Measurements from ENCODE around the gene ERF.

ERF gene

DNA sequence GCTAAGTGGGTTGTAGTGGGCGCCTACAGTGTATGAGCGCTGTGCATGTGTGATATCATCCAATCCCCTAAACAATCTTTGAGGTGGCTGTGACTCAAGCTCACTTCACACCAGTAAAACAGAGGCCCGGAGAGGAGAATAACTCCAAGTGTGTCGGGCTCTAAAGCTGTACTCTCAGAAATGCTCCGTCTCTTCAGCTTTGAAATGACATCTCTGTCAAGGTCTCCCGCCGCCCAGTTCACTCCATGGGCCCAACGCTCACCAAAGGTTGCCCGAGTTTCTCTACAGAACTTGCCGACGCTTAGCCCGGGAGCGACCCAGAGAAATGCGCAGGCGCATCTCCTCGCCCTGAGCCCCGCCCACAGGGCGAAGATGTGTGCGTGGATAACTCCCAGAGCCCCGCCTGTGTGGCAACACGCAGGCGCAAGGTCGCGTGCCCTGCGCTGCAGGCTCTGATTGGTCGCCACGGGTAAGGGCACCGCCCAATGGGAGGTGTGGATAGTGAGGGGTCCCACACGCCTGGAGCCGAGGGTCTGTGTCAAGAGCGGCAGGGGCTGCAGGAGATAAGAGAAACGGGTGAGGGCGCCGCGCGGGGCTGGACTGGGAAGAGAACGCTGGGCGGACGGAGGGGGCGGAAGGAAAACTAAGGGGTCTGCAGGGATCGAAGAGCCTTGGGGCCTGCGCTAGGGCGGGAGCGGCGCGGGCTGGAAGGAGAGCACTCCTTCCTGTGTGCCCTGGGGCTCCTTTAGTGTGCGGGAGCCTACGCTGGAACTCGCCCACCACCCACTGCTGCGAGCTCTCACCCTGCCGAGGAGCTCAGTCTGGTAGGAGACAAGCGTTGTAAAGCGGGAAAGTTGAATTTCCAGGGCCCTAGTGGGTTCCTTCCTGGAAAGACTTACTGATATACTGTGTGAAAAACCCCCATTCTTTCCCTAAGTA is 34.8 kb downstream of the ERF start, which contains the start of gene ZNF526:
TSS of gene ZNF526 (plus strand) at position 501 of the 939 bp plus-strand sequence. CDS start 4,092 bp downstream, outside the sequence.
- Mint-ChIP-seq H3K4me1 (peaks cover 44% of the 10 kb centered on the region), H3K27ac (peak within 1 kb of the TSS; percentile 91), H3K27me3 (no peaks in the 10 kb centered on the region), H3K4me3 (peak within 1 kb of the TSS; percentile 94), H3K9me3 (no peaks in the 10 kb centered on the region), H3K36me3 (peaks cover 6% of the 10 kb centered on the region)
- peak; percentile 92 to 95 for DNase-seq (ENCODE audit: low spot score in 2 of 2)
- ATAC-seq (ENCODE audit: low read depth) = peak; percentile 76

DNA sequence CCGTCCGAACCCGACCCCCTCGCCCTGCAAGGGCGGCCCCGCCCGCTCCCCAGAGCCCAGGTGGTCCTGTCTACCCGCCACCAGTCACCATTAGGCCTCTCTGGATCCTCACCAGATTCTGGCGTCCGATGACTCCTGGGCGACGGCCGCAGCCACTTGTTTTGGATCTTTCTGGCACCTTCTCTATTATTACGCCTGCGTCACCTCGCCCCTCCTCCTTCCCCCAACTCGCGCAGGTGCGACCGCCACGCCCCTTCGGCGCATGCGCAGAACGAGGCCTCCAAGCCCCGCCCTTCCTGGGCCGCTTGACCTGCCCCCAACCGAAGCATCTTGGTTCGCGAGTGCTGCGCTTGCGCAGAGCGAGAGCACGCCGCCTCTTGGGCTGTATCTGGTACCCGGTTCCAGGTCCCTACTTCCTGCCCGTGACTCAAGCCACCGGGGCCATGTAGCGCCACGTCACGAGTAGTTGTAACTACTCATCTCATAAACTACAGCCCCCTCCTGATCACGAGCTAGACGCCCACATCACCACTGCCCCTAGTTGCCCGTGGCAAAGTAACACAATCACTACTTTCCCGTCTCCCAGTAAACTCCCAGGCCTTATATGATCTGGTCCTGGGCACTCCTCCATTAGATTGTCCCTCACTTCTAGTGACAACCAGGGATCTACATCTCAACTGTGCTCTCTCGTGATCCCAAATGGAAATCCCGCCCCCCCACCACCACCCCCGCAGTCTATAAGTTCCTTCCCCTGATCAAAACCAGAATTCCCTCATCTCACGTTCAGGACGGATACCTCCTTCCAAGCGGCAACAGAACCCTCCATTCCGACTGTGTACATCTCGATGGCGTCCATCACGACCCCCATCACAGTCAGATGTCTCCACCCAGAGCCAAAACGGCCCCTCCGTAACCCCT is 37.1 kb downstream of the ERF start, which contains the start of gene DEDD2:
TSS of gene DEDD2 (minus strand) at position 158 of the 918 bp plus-strand sequence. CDS start 670 bp downstream, outside the sequence.
- Mint-ChIP-seq H3K27me3 (no peaks in the 10 kb centered on the region), H3K27ac (peak within 1 kb of the TSS; percentile 93), H3K4me3 (peak within 1 kb of the TSS; percentile 78), H3K4me1 (peaks cover 55% of the 10 kb centered on the region), H3K36me3 (peaks cover 12% of the 10 kb centered on the region), H3K9me3 (no peaks in the 10 kb centered on the region)
- DNase-seq (ENCODE audit: low spot score in 2 of 2) (peak; percentile 99 to 100), ATAC-seq (ENCODE audit: low read depth) (peak; percentile 77)

DNA sequence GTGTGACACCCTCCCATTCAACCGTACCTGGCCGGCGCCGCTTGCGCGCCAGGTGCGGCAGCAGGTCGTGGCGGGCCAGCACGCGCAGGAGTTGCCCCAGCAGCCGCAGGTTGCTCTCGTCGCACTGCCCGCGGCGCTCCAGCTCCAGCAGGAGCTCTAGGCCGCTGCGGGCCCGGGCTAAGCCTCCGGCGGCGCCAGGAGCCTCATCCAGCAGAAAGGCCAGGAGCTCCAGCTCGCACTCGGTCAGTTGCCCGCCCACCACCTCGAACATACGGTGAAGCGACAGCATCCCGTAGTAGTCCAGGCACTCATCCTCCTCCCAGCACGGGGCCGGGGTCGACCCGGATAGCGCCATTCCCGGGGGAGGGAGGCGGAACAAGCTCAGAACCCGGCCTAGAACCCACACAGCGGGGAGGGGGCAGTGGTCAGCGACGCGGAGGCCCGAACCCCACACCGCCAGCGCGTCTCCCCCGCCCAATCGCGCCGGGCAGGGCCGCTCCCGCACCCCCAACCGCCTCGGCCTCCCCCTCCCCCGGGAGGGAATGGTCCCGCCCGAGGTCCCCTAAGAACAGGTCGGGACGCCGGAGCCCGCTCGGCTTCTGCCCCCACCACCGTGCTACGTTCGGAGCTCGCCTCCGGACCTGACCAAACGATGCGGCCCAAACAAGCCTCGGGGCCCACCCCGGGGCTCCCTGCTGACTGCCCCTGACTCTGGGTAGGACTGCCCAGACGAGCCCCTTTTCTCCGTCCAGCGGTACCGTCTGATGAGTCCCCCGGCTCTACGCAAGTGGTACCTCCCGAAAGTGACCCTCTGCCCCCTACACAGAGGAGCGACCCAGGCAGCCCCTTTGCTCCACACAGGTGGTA is 38.0 kb downstream of the ERF start:
- H3K4me3 Mint-ChIP-seq = peak overlapping the region; percentile 78
- H3K27ac Mint-ChIP-seq = peak overlapping the region; percentile 93
- no peaks in the 10 kb centered on the region for H3K27me3 Mint-ChIP-seq
- peaks cover 50% of the 10 kb centered on the region for H3K4me1 Mint-ChIP-seq
- ATAC-seq (ENCODE audit: low read depth) (no peak), DNase-seq (ENCODE audit: low spot score in 2 of 2) (peak in 1 of 2 donors; percentile 46)
- peaks cover 12% of the 10 kb centered on the region for H3K36me3 Mint-ChIP-seq
- H3K9me3 Mint-ChIP-seq = no peaks in the 10 kb centered on the region

DNA sequence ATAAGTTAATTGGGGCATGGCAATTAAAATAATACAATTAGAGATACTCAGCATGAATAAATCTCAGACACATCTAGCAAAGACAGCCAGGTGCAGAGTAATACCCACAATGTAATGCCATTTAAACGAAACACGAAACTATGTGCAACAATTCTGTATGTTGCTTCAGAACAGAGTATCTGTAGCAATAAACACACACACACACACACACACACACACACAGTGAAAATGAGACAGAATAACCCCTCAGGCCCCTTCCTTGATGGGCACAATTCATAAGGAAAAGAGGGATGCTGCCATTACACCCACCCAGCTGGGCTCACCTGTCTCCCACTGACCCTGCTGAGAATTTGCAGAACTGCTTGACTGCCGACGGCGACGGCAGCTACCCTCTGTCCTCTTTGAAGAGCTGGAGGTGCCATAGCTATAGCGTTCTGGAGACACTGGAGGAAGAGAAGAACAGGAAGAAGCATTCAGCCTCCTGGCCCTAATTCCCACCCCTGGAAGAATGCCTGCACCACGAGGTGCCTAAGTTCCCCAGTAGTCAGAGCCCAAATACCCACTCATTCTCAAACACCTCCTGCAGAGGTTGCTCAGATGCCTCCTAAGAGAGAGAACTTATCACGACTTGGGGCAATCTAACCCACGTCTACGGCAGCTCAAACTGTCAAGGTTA is 40.0 kb downstream of the ERF start:
- Mint-ChIP-seq H3K4me3 (peak overlapping the region; percentile 11), H3K4me1 (peaks cover 47% of the 10 kb centered on the region), H3K27ac (peak overlapping the region; percentile 93), H3K9me3 (no peaks in the 10 kb centered on the region), H3K36me3 (peaks cover 16% of the 10 kb centered on the region), H3K27me3 (no peaks in the 10 kb centered on the region)
- DNase-seq (ENCODE audit: low spot score in 2 of 2) (no peak), ATAC-seq (ENCODE audit: low read depth) (no peak)

DNA sequence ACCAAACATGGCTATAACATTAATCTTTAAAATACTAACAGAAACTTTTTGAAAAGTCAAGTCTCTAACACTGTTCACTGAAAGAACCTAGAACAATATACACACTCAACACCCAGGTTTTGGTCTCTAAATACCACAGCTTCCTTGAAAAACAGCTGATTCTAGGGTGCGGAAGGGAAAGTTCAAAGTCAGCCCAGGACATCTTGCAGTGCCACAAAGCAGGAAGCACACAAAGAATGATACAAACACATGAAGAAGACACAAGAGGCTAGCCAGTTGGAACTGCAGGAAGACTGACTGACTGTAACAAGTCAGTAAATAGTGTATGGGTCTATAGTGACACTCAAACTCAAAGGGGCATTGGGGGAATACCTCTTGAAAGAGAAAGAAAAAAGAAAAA is 42.0 kb downstream of the ERF start:
- Mint-ChIP-seq H3K27me3 (no peaks in the 10 kb centered on the region), H3K27ac (no peak overlapping the region), H3K9me3 (no peaks in the 10 kb centered on the region), H3K36me3 (peaks cover 27% of the 10 kb centered on the region), H3K4me3 (no peak overlapping the region), H3K4me1 (peaks cover 46% of the 10 kb centered on the region)
- DNase-seq (ENCODE audit: low spot score in 2 of 2) (no peak), ATAC-seq (ENCODE audit: low read depth) (no peak)

DNA sequence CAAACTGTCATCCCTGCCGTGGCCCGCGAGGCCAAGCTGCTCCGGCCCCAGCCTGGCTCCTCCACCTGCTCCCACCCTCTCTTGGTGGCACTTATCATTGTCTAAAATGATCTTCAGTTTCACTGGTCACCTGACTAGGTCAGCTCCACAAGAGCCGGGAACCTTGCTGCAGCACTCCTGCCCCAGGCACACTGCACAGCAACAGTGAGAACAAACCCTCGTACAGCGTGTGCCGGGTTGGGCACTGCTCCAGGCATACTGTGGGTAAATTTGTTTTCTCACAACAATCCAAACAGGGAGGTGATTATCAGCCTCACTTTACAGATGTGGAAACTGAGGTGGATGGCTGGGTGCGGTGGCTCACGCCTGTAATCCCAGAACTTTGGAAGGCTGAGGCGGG is 46.3 kb downstream of the ERF start:
- Mint-ChIP-seq H3K27ac (peak overlapping the region; percentile 35), H3K36me3 (peaks cover 38% of the 10 kb centered on the region), H3K4me1 (peaks cover 41% of the 10 kb centered on the region), H3K27me3 (no peaks in the 10 kb centered on the region), H3K4me3 (no peak overlapping the region), H3K9me3 (no peaks in the 10 kb centered on the region)
- ATAC-seq (ENCODE audit: low read depth) (no peak), DNase-seq (ENCODE audit: low spot score in 2 of 2) (no peak)

DNA sequence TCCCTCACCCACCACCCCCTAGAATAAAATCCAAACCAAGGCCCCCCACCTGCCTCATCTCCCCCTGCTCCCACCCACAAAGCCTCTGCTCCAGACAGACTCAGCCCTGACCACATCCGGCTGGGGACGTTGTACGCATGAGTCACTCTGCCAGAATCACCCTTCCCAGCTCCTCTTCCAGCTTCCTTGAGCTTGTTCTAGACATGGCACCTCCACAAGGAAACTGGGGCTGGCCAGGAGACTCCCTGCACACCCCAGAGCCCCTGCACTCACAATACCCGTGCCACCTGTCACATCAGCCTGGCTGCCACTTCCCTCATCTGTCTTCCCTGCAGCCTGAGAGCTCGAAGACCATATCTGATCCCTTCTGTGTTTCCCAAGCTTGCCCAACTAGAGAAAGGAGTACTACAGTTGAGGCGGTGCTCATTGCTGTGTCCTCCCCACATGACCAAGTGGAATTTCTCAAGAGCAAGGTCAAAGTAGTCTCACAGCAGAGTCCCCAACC is 47.1 kb downstream of the ERF start:
- ATAC-seq (ENCODE audit: low read depth) (no peak), DNase-seq (ENCODE audit: low spot score in 2 of 2) (no peak)
- Mint-ChIP-seq H3K27ac (peak overlapping the region; percentile 35), H3K9me3 (no peaks in the 10 kb centered on the region), H3K4me1 (peaks cover 41% of the 10 kb centered on the region), H3K36me3 (peaks cover 36% of the 10 kb centered on the region), H3K27me3 (no peaks in the 10 kb centered on the region), H3K4me3 (no peak overlapping the region)

DNA sequence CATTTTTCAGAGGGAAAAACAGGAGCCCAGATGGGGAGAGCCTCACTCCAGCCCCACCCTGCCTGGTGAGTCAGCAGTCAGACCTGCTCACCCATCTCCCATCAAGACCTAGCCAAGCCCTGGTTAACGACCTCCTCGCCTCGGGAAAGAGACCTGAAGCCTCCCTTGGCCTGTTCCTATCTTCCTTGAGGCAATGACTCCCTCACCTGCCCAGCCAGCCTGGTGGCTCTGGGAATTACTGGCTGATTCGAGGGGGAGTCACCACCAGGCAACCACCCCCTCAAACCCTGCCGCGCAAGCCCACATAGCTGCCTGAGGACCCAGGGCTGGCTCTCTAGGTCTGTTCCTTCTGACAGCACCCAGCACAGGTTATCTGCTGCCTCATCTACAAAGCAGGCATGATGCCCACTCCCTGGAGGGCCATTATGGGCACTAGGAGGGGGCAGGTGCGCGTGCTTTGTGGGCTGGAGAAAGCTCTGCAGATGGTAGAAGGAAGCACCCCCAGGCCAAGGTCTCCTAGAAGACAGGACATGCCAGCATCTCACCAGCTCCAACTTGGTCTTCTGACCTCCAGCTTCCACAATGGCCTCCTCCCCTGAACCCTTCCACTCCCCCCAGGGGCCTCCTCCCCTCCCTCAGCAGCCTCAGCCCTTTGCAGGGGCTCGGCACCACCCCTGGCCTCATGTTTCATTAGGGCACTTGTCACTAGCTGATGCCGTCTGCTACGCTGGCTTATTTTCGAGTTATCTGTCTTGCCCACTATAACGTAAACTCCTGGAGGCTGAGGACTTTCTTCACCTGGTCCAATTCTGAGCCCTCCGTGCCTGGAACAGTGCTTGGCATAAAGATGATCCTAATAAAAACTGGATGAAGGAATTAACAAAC is 47.8 kb downstream of the ERF start:
- H3K27me3 Mint-ChIP-seq = no peaks in the 10 kb centered on the region
- ATAC-seq (ENCODE audit: low read depth) (no peak), DNase-seq (ENCODE audit: low spot score in 2 of 2) (no peak)
- H3K4me1 Mint-ChIP-seq = peaks cover 47% of the 10 kb centered on the region
- no peaks in the 10 kb centered on the region for H3K9me3 Mint-ChIP-seq
- no peak overlapping the region for H3K4me3 Mint-ChIP-seq
- peaks cover 35% of the 10 kb centered on the region for H3K36me3 Mint-ChIP-seq
- peak overlapping the region; percentile 35 for H3K27ac Mint-ChIP-seq

DNA sequence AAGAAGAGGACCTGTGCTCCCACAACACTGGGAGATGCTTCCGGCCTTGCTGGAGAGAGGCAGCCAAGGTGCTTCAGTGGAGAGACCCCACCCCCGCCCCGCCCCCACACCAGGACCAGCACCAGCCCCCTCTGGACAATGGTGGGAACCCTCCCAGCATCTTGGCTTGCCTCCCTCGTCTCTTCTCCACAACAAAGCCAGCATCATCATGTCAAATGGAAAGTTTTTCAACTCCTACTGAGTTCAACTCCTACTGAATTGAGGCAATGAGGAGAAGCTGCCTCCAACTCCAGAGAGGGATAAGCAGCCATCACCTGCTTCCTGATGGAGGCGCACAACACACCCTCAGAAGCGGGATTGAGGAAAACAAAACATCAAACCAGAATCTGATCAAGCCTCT is 50.3 kb downstream of the ERF start:
- no peak overlapping the region for H3K27ac Mint-ChIP-seq
- H3K4me1 Mint-ChIP-seq = peaks cover 66% of the 10 kb centered on the region
- ATAC-seq (ENCODE audit: low read depth) (no peak), DNase-seq (ENCODE audit: low spot score in 2 of 2) (no peak)
- peak overlapping the region; percentile 9 for H3K4me3 Mint-ChIP-seq
- H3K36me3 Mint-ChIP-seq = peaks cover 37% of the 10 kb centered on the region
- H3K9me3 Mint-ChIP-seq = no peaks in the 10 kb centered on the region
- H3K27me3 Mint-ChIP-seq = no peaks in the 10 kb centered on the region

DNA sequence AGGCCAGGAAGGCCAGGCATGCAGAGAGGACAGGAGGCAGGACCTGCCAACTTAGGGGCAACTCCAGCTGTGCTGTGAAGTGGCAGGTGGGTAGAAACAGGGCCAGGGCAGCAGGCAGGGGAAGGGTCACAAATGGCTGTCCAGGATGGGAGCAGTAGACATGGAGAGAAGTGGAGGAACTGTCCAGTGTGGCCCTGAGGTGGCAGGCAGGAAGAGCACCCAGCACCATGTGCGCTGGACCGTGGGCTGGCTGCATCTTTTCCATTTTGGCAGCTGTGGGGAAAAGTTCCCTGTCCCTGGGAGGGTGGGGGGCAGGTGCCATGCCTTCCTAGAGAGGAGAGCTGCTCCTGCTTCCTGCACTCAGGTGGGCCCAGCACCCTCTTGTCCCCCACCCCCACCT is 51.2 kb downstream of the ERF start:
- ATAC-seq (ENCODE audit: low read depth) (no peak), DNase-seq (ENCODE audit: low spot score in 2 of 2) (no peak)
- H3K27ac Mint-ChIP-seq = peak overlapping the region; percentile 91
- no peaks in the 10 kb centered on the region for H3K9me3 Mint-ChIP-seq
- peaks cover 75% of the 10 kb centered on the region for H3K4me1 Mint-ChIP-seq
- H3K27me3 Mint-ChIP-seq = no peaks in the 10 kb centered on the region
- H3K36me3 Mint-ChIP-seq = peaks cover 35% of the 10 kb centered on the region
- peak overlapping the region; percentile 19 for H3K4me3 Mint-ChIP-seq

DNA sequence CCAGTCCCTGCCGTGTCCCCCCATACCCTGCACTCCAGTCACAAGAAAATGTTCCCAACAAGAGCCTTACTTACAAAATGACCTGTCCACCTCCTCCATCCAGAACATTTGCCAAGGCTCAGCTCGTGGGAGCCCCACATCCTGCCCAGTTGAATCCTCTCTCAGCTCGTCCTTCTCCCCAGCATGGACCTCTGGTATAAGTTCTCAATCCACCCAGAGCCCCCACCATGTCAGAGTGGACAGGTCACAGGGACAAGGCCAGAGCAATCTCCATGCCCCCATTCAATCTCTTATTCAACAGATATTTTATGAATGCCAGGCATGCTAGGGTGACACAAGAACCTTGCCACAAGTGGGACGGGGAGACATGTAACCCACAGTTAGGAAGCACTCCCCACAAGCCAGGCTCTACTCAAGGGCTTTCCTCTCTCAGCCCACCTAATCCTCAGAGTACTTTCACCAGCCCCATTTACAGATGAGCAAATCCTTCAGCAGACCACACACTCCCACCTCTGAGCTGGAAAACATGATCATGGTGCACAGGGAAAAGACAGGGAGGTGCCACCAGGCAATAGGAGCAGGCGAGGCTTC is 52.5 kb downstream of the ERF start:
- H3K9me3 Mint-ChIP-seq = no peaks in the 10 kb centered on the region
- peaks cover 68% of the 10 kb centered on the region for H3K4me1 Mint-ChIP-seq
- peaks cover 27% of the 10 kb centered on the region for H3K36me3 Mint-ChIP-seq
- ATAC-seq (ENCODE audit: low read depth) = no peak
- peak overlapping the region; percentile 91 for H3K27ac Mint-ChIP-seq
- DNase-seq (ENCODE audit: low spot score in 2 of 2) = no peak
- no peaks in the 10 kb centered on the region for H3K27me3 Mint-ChIP-seq
- peak overlapping the region; percentile 67 for H3K4me3 Mint-ChIP-seq

All from memory B cell (primary cell).